Esophagus muscularis mucosa (tissue), 4 donors: ENCODE measurements around the gene GDF15. TPM values are rescaled to one million over a fixed set of nuclear protein-coding genes. Genes with fewer than 3 reads are reported as not detected.

Source experiments
- DNase-seq: peaks from one replicate; pipeline ENCODE4 v3.0.0-alpha.2; 2017; ENCODE audit errors: extremely low spot score
- H3K27ac ChIP-seq, 4 donors: fragments of 200-600 bp; sonication (generic); replicated peaks in 1 of 4; 1 replicate in 3 of 4; 2 replicates in 1 of 4; pipeline ENCODE4 v1.5.1; 2016 to 2019; ENCODE audit warnings: mild to moderate bottlenecking in 1 of 4
- H3K27me3 ChIP-seq, 4 donors: fragments of 200-600 bp; sonication (generic); one replicate each; pipeline versions ENCODE4 v1.5.1 to v1.6.0; 2016 to 2019
- H3K36me3 ChIP-seq, 4 donors: fragments of 200-600 bp; sonication (generic); one replicate each; pipeline ENCODE4 v1.5.1; 2016 to 2019
- H3K4me1 ChIP-seq, 4 donors: fragments of 200-600 bp; sonication (generic); one replicate each; pipeline ENCODE4 v1.5.1; 2016 to 2019
- H3K4me3 ChIP-seq, 4 donors: fragments of 200-600 bp; sonication (generic); 1 replicate in 2 of 4; 2 replicates in 2 of 4; pipeline ENCODE4 v1.5.1; 2016 to 2019; ENCODE audit warnings: mild to moderate bottlenecking in 4 of 4, moderate library complexity in 1 of 4
- H3K9me3 ChIP-seq, 4 donors: fragments of 200-600 bp; sonication (generic); 1 replicate in 3 of 4; 2 replicates in 1 of 4; pipeline ENCODE4 v1.5.1; 2016 to 2019
- EP300 ChIP-seq: sonication (generic); formaldehyde crosslinking; IDR thresholded peaks from one replicate; pipeline ENCODE4 v1.6.1; 2017; ENCODE audit warnings: antibody characterized with exemption
- POLR2A ChIP-seq: fragments of 450-650 bp; IDR thresholded peaks from one replicate; pipeline ENCODE4 v1.6.1; 2017; ENCODE audit warnings: antibody characterized with exemption, moderate library complexity, mild to moderate bottlenecking, low read depth
- POLR2AphosphoS5 ChIP-seq, 2 donors: sonication (generic); formaldehyde crosslinking; IDR thresholded peaks; one replicate each; pipeline ENCODE4 v1.6.1; 2017; ENCODE audit warnings: antibody characterized with exemption in 2 of 2
- WGBS: methylation state at CpG from one replicate; pipeline ENCODE4 v1.1.5; 2018; 5-methylcytosine and 5-hydroxymethylcytosine counted together
- intact Hi-C: fragments of 100-400 bp; cut with DNase I; formaldehyde crosslinking; loops from one replicate; pipeline ENCODE4 v1.15.1; 2023
- small RNA-seq, 3 donors: library from RNA; depleted of rRNA; stranded (forward); fragments of <200 nt; gene quantifications; one replicate each; pipeline ENCODE3, GENCODE V24; 2016
- total RNA-seq, 4 donors: library from RNA; depleted of rRNA; stranded (reverse); fragments of >200 nt; gene quantifications; one replicate each; pipeline versions ENCODE4 v1.1.0 to v1.2.1, GENCODE V29; 2016
- TF ChIP-seq, protein P1 (sequence below), 3 experiments: fragments of 200-600 bp in 2 of 3; fragments of 450-650 bp in 1 of 3; sonication (generic) in 2 of 3; IDR thresholded peaks; one replicate each; pipeline ENCODE4 v1.5.1; 2017 to 2019; ENCODE audit warnings: antibody characterized with exemption in 3 of 3, mild to moderate bottlenecking in 2 of 3, moderate library complexity in 1 of 3

The GDF15 gene
- total RNA-seq, 4 donors from 2014 or later, result 1.6 to 5.6 (median 3.8) TPM

DNA sequence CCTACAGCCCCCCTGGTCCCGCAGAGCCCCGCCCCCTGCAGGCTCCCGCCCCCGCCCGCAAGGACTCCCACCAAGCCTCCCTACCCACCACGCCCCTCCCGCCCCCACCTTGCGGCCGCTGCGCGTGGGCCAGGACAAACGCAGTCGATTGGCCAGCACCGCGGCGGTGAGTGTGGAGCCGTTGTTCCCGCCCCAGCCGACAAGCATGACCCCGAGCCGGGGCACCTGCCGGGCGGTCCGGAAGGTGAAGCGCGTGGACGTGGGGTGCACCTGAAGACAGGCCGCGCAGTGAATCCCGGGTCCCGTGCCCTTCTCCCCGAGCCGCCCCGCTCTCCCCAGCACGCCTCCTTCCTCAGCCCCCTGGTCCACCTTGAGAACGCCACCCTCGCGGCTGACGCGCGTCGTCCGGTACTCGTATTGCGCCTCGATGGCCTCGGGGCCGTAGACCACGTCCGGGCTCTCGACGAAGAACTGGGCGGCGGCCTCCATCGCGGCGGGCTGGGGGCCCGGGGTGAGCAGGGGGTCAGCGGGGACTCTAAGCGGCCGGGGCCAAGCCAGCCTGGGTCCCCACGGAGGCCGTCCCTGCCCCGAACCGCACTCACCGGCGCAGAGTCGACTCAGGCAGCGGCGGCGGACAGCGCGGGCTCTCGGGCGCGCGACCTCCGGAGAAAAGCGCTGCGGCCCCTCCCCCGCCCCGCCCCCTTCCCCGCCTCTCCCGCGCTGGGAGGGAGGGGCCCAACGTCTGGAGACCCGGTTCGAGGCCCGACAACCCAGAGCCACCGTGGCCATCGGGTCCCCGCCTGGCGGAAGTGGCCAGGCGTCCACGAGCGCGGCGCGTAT is 51.8 kb downstream of the GDF15 start, which contains the start of gene ISYNA1:
TSS of gene ISYNA1 (minus strand) at position 643 of the 840 bp plus-strand sequence. CDS start at position 489, 154 bp downstream.
- no peak for DNase-seq

DNA sequence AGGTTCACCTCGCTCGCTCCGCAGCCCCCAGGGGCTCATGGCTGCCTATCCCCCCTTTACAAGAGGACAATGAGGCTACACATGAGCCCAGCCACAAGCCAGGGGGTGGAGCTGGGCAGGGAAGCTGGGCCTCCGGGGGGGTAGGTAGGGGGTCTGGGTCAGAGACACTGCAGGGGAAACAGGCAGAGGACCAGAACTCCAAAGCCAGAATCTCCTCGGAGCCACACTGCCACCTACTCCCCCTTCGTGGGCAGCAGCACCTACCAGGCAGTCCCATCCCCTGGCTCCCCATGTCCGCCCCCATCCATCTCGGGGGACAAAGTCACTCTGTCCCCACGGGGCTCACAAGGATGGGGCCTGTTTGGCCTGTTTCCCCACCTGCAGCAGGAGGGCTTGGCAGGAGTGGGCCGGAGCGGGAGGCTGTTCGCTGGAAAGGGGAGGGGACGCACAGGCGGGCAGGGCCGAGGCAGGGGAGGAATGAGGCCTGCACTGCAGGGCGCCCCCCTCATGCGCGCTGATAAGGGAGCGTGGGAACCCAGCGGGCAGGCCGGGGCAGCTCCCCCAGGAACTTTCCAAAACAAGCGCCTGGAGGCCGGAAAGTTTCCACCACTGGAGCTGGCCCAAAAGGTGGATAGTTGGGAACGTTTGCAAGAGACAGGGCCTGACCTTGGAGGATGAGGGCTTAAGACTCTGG is 52.5 kb downstream of the GDF15 start:
- H3K9me3 ChIP-seq, result no peaks in the 10 kb centered on the region
- peaks cover 25 to 61% (median 52%) of the 10 kb centered on the region in 4 donors for H3K4me1 ChIP-seq
- no peak for DNase-seq
- H3K36me3 ChIP-seq, result peaks cover under 1 to 22% (median 19%) of the 10 kb centered on the region in 4 donors
- no peaks in the 10 kb centered on the region for H3K27me3 ChIP-seq
- peak overlapping the region; percentile 68 to 86 (median 75) for H3K27ac ChIP-seq
- intact Hi-C loops, result no loop called here
- TF ChIP-seq POLR2AphosphoS5 (IDR thresholded peaks at IDR 0.05) (peak in 1 of 2 donors; percentile 3), EP300 (no peak)
- 54% methylated on average over 10 of the region's 24 CpGs for WGBS
- H3K4me3 ChIP-seq, result peak overlapping the region; percentile 54 to 78 (median 58)

More for the DNA sequence above, 51.8 kb downstream of the GDF15 start, which contains the start of gene ISYNA1:
- H3K36me3 ChIP-seq, result peaks cover 0 to 16% (median 13%) of the 10 kb centered on the region in 4 donors
- intact Hi-C loops, result no loop called here
- H3K27me3 ChIP-seq, result no peaks in the 10 kb centered on the region
- H3K4me1 ChIP-seq, result peaks cover 31 to 61% (median 56%) of the 10 kb centered on the region in 4 donors
- H3K27ac ChIP-seq, result peak within 1 kb of the TSS; percentile 68 to 86 (median 75)
- H3K4me3 ChIP-seq, result peak within 1 kb of the TSS; percentile 54 to 78 (median 58)
- TF ChIP-seq POLR2A (no peak), EP300 (no peak), POLR2AphosphoS5 (IDR thresholded peaks at IDR 0.05) (peak; percentile 10 to 41)
- TF ChIP-seq, protein P1, sequence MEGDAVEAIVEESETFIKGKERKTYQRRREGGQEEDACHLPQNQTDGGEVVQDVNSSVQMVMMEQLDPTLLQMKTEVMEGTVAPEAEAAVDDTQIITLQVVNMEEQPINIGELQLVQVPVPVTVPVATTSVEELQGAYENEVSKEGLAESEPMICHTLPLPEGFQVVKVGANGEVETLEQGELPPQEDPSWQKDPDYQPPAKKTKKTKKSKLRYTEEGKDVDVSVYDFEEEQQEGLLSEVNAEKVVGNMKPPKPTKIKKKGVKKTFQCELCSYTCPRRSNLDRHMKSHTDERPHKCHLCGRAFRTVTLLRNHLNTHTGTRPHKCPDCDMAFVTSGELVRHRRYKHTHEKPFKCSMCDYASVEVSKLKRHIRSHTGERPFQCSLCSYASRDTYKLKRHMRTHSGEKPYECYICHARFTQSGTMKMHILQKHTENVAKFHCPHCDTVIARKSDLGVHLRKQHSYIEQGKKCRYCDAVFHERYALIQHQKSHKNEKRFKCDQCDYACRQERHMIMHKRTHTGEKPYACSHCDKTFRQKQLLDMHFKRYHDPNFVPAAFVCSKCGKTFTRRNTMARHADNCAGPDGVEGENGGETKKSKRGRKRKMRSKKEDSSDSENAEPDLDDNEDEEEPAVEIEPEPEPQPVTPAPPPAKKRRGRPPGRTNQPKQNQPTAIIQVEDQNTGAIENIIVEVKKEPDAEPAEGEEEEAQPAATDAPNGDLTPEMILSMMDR (IDR thresholded peaks at IDR 0.05), result no peak
- H3K9me3 ChIP-seq, result no peaks in the 10 kb centered on the region
- WGBS, result 5% methylated on average over 4 of the region's 99 CpGs

Small RNA genes lying within 50 kb of the gene (small RNA-seq; reads per million reads assigned to genes)
- 0 reads per million in 3 donors for gene MIR3189

Other genes with a start within 250 kb of the GDF15 start
- gene PIK3R2, start 233.0 kb upstream of the GDF15 start, total RNA-seq, result 10 to 100 TPM in 3 of 4 donors, 1 to 10 TPM in 1; 4.2 to 32.2 (median 19.4) TPM
- 10 to 100 TPM; 22.4 to 92.8 (median 42.9) TPM for gene IFI30, start 212.3 kb upstream of the GDF15 start, total RNA-seq
- gene MPV17L2, start 192.9 kb upstream of the GDF15 start, total RNA-seq, result 10 to 100 TPM; 14.5 to 67.6 (median 21.2) TPM
- gene RAB3A, start 182.1 kb upstream of the GDF15 start, total RNA-seq, result 1 to 10 TPM; 1.7 to 2.5 (median 1.9) TPM
- gene PDE4C, start 159.7 kb upstream of the GDF15 start, total RNA-seq, result 1 to 10 TPM in 1 of 4 donors, under 1 TPM in 3; 0.17 to 1.2 (median 0.54) TPM
- gene IQCN, start 111.7 kb upstream of the GDF15 start, total RNA-seq, result 1 to 10 TPM in 3 of 4 donors, under 1 TPM in 1; 0.52 to 2.5 (median 1.3) TPM
- gene JUND, start 104.5 kb upstream of the GDF15 start, total RNA-seq, result 100 to 1,000 TPM; 325 to 457 (median 403) TPM
- 100 to 1,000 TPM in 1 of 4 donors, 10 to 100 TPM in 3; 86.8 to 116 (median 93.9) TPM for gene LSM4, start 63.1 kb upstream of the GDF15 start, total RNA-seq
- 10 to 100 TPM; 15.0 to 50.3 (median 28.0) TPM for gene PGPEP1, start 45.6 kb upstream of the GDF15 start, total RNA-seq
- 10 to 100 TPM in 1 of 4 donors, 1 to 10 TPM in 3; 5.8 to 20.4 (median 7.0) TPM for gene LRRC25, start 11.5 kb downstream of the GDF15 start, total RNA-seq
- 100 to 1,000 TPM in 1 of 4 donors, 10 to 100 TPM in 3; 53.2 to 109 (median 77.8) TPM for gene SSBP4, start 33.2 kb downstream of the GDF15 start, total RNA-seq
- gene ISYNA1, start 52.0 kb downstream of the GDF15 start, total RNA-seq, result 10 to 100 TPM; 15.8 to 38.9 (median 26.2) TPM
- 10 to 100 TPM in 3 of 4 donors, 1 to 10 TPM in 1; 9.1 to 35.1 (median 20.1) TPM for gene ELL, start 135.9 kb downstream of the GDF15 start, total RNA-seq
- 100 to 1,000 TPM; 420 to 568 (median 430) TPM for gene FKBP8, start 157.4 kb downstream of the GDF15 start, total RNA-seq
- gene KXD1, start 171.7 kb downstream of the GDF15 start, total RNA-seq, result 100 to 1,000 TPM; 129 to 155 (median 149) TPM
- 100 to 1,000 TPM; 560 to 800 (median 665) TPM for gene UBA52, start 185.7 kb downstream of the GDF15 start, total RNA-seq
- 10 to 100 TPM; 56.1 to 77.7 (median 67.0) TPM for gene REX1BD, start 202.6 kb downstream of the GDF15 start, total RNA-seq
- 100 to 1,000 TPM in 1 of 4 donors, 10 to 100 TPM in 3; 41.5 to 153 (median 59.6) TPM for gene CRLF1, start 220.6 kb downstream of the GDF15 start, total RNA-seq
- gene TMEM59L, start 226.7 kb downstream of the GDF15 start, total RNA-seq, result 1 to 10 TPM; 2.4 to 3.6 (median 2.8) TPM